Measurements from ENCODE around the gene USHBP1.

USHBP1 gene

DNA sequence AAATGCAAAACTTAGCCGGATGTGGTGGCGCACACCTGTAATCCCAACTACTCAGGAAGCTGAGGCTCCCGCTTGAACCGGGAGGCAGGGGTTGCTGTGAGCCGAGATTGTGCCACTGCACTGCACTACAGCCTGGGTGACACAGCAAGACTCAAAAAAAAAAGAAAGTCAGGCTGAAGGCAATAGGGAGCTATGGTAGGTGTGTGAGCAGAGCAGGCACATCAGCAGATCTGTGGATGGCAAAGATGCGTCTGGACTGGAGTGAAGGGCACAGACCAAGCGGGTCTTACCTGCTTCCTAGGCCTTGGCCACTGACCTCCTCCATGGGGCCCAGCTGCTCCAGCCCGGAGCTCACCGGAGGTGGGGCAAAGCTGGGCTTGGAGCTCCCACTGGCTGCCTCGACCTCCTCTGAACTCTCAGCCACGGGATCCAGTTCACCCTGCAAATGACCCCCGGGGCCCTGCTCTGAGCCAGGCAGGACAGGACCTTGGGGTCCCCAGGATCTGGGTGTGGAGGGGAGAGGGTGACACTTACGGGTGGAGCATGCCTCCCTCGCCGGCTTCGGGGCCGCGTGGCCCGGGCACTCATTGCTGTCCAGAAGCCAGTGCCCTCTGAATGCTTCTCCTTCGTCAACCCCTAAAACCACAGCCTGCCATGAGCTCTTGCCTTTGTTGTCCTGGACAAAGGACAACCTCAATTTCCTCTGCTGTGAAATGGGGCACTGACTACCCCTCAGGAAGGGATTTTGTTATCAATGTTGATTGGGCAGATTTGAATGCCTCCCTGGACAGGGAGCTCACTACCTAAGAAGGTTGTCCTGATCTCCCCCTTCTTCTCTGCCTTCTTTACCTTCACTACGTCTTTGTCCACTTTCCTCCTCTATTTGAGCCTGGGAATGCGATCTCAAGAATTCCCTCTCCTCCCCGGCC lies 569 bp downstream of the USHBP1 start:
- no peak for DNase-seq

DNA sequence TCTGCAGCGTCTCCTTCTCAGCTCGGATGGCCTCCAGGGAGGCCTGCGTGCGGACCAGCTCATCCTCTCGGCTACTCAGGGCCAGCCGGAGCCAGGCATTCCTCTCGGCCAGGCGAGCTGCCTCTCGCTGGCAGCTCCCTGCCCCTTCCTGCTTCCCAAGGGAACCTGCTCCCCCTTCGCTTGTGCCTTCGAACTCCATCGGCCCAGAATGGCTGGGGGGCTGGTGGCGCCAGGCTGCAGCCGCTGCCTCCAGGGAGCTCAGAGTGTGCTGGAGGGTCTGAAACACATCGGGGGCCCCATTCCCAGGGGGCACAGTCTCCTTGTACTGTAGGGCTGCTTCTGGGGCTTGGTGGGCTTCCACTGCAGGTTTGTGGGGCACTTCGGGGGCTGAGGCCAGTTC lies 2.0 kb downstream of the USHBP1 start:
- no peak for DNase-seq

DNA sequence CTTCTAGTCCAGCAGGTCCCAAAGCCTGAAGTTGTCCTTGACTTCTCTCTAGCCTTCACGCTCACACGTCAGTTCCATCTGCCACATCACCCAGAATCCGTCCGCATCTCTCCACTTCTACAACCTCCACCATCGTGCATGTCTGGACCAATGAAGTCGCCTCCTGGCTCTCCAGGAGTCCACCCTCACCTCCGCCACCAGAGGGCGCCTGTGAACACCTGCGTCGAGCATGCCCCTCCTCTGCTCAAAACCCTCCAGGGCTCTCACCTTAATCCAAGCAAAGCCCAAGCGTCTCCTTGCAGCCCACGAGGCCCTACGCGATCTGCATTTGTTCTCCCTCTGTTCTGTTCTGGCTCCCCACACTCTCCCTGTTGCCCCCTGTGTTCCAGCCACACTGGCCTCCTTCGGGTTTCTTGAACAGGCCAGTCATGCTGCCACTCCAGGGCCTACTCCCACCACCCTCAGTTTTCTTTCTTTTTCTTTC lies 3.7 kb downstream of the USHBP1 start:
- DNase-seq: peak; percentile 69 to 89

DNA sequence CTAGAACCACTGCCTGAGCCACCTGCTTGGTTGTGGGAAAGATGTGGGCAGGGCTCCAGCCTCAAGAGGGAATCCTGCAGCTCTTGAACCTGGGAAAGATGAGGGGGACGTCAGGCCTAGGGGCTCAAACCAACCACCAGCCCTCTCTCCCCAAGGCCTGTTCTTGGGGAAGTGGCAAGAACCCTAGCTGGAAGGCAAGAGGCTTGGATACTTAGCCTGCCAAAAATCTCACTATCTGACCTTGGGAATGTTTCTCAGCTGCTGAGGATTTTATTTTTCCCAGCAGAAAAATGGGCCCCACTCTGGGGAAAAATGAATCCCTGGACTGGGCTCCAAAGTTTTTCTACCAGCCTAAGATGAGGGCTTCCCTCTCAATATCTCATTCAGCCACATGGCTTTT lies 4.6 kb downstream of the USHBP1 start:
- no peak for DNase-seq

DNA sequence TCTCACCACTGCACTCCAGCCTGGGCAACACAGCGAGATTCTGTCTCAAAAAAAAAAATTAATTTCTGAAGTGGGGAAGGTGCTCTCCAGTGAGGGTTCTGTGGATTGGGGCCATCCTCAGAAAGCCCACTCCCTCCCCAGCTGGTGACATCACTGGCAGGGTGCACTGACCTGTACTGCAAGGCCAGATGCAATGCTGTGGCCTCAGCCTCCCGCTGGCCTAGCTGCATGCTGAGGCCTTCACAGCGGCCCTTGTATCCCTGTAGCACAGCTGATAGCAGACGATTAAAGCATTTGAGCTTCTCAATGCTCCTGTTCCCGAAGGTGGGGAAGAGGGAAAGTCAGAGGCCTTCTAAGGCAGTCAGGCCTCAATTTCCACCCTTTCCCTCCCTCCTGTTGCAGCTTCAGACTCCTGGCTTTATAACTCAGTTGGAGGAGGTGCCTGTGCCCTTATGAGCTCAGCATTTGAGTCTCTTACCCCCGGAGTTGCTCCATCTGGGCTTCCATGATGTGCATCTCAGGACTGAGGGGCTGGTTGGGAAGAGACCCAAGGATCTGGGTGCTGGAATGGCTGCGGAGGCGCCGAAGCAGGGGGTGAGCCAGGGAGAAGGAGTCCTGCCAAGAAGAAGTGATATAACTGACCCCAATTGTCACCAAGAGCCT lies 5.3 kb downstream of the USHBP1 start:
- no peak for DNase-seq

DNA sequence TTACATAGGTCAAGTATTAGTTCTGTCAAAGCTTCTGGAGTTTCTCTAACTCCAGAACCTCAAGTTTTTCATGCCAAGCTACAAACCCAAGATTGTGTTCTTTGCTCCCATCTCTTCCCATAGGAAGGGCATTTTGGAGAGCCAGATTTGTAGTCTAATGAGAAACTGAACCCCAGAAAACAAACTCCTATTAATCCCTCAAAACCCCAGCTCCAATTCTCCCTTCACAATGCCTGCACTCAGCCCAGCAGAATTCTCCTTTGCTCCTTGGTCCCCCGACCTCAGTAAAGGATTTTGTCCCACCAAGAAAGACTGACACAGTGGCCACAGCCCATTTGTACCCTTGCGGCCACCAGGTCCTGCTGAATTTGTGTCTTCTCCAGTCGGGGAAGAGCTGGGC lies 8.4 kb downstream of the USHBP1 start:
- no peak for DNase-seq

DNA sequence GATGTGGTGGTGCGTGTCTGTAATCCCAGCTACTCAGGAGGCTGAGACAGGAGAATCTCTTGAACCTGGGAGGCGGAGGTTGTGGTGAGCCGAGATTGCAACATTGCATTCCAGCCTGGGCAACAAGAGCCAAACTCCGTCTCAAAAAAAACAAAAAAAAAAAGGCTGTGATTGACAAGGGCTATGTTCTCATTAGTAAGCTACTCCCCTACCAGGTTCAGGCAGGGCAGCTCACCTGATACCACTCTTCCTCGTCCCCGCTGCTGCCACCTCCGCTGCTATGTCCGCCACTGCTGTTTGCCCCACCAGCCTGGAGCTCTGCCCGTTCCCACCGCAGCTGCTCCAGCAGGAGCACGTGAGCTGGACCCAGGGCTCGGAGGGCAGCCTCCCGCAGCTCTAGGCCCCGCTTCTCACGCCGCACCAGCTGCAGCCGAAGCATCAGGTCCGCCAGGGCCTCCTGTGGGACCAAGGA lies 9.4 kb downstream of the USHBP1 start:
- DNase-seq: no peak

DNA sequence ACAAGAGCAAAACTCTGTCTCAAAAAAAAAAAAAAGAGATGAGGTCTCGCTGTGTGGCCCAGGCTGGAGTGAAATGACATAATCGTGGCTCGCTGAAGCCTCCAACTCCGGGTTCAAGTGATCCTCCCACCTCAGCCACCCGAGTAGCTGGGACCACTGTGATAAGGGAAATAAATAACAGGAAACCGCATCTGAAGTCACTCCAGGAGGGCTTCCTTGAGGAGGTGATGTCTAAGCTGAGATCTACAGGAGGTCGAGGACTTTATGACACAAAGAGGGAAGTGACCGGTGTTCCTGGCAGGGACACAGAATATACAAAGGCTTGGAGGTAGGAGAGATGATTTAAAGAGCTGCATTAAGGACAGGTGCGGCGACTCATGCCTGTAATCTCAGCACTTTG lies 9.9 kb downstream of the USHBP1 start:
- no peak for DNase-seq

DNA sequence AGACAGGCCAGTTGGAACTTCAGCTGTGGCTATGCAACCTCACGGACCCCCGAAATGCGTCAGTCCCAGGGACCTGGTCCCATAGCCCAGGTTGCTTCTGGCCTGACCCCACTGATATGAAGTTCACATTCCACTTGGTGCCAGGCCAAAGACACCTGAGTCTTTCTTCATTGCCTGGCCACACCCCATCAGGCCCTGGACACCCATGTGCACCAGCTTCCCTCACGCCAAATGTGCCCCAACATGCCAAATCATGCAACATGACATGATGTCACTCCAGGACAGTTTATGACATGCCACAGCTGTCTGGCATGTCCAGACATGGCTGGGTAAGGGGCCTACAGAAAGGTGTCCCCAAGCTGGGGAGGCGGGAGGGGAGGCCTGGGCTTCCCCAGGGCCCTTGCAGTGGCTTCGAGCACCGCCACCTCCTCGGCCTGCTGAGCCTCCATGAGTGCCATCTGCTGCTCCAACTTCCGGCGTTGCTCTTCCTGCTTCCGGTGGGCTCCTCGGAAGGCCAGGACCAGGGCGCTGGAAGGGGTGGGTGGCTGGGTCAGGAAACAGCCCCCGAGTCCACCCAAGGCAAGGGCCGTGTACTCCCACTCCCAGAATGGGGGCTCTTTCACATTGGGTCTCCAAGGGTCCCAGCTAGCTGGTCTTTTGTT lies 14.5 kb downstream of the USHBP1 start:
- no peak for DNase-seq

DNA sequence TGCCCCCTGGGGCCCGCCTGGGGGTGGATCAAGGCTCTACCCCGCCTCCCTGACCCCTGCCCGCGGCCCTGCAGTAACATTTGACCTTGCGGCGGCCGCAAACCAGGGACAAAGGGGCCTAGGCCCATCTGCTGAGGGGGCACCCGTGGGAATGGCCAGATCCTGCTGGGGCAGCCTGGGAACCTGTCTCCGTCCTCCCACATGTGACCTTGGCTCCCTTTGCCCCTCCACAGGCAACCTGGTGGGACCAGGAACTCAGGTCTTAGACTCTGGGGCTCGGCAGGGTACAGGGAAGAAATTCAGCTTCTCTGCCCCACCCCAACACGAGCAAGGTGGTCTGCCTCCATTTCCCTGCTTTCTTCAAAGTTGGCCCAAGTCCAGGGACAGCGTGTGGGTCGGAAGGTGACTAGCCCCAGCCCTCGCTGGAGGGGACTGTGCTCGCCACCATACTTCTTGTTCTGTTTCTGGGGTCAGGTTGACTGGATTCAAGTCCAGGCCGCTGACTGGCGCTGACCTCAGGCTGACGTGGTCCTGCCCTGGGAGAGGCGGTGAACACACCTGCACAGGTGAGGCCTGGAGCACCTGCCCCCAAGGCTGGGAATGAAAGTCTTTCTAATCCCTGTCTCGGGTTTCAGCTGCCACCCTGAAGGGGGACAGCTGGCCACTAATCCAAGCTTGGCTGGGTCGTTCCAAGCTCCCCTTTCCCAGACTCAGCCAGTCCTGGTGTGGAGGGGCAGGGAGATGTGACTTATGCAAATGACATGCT lies 16.4 kb downstream of the USHBP1 start:
- DNase-seq: no peak

DNA sequence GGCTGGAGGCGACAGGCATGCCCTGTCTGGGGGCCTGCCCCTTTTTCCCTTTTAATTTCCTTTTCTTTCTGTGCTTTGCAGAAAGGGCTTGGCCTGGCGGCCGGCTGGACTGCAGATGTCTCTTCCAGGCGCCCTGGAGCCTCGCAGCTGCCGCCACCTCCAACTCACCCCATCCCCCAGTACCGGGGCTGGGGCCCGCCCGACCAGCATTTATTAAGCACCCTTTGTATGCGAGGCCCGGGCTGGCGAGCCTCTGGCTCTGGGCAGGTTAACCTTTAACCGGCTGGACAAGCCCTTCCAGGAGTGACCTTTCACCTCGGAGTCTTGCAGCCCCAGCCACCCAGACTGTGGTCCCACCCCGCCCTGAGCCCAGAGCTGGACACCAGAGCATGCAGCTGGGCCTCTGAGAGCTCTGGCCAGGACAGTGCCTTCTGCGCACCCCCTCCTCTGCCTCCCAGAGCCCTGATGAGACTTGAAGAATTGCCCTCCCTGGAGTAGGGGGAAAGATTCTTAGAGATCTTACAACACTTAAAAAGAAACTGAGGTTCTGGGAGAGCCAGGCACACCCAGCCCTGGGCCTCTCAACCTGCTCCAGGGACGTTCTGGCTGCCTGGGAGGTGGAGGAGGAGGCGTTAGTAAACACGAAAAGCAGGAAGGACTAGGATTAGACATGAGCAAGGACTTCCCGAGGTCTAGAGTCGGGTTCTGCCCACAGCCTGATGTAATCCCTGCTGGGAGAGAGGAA lies 17.7 kb downstream of the USHBP1 start:
- DNase-seq: peak; percentile 50 to 64

DNA sequence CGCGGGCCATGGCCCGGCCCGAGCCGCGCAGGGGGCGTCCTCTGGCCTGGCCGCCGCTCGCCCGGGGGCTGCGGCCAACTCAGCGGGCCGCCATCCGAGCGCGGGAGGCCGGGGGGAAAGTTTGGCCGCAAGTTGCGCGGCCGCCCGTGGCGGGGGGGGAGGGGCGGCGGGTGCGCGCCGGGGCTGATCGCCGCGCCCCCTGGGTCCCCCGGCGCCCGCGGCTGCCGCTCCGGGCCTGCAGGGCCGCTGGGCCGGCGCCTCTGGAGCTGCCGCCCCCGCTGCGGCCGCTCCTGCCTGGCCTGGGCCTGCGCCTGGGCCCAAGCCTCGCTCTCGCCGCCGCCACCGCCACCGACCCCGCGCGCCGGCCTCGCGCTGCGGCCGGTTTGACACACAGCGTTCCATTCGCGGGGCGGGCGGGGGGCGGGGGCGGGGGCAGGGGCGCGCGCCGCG lies 19.0 kb downstream of the USHBP1 start, which contains the start of gene NR2F6:
NR2F6 (minus strand) TSS at position 385 of the 450 bp plus-strand sequence. CDS start 699 bp downstream, outside the sequence.
- no peak for DNase-seq

DNA sequence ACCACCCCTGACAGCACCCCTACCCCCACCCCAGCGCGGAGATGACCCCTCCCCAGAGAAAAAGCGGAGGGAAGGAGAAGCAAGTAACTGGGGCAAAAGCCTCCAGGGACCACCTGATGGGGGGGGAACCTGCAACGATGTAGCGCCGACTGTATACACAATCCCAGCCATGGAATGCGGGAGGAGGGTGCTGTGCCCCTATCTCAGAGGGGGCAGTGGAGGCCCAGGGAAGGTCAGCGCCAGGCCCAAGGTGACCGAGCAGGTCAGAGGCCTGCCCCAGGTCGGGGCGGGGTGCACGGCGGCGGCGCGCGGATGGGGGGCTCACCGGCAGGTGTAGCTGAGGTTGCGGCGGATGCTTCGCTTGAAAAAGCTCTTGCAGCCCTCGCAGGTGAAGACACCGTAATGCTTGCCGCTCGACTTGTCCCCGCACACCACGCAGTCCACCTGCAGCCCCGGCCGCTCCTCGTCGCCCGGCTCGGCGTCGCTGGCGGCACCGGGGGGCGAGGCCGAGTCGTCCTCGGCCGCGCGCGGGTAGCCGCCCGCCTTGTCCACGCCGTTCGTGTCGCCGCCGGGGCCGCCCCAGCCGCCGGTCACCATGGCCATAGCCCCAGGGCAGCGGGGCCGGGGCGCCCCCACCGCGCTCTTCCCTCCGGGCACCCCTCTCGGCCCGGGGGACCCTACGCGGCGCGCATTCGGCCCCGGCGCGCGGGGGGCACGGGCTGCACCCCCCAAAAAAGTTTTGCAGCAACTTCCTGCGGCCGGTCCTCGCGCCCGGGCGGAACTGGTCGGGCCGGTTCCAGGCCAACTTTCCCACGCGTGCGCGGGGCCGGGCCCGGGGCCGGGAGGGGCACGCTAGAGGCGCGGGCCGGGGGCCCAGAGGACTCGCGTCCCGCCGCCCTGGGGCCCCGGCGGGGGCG lies 19.7 kb downstream of the USHBP1 start:
- no peak for DNase-seq

DNA sequence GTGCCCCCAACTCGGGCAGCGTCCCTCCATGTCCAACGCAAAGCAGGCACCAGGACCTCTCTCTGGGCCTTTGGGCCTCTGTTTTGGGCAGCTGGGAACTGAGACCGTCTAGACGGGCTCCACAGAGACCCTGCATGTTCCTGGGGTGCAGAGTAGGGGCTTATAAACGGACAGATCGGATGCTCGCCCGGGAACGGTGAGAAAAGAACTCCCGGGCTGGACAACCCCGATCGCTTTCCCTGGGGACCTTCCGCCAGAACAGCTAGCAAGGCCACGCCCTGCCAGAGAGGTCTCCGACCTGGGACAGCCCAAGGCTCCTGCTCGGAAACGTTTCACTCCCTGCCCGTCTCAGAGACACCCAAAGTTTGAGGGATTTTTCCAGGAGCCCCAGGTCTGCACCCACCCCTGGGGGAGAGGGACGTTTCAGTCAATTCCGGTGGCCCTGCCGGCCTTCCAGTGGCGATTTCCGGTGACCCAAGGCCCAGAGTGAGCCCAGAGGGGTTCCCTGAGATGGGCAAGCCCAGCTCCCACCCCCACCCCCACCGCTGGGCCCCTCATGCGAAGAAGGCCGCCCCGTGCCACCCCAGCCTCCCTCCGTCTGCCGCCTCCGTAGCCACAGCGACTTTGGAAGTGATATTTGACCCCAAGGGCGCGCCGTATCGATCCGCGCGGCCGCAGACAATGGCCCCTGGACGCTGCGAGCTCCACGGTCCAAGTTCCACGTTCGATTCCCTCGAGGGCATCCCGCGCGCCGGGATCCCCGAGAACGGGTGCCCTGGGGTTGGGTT lies 20.5 kb downstream of the USHBP1 start:
- no peak for DNase-seq

DNA sequence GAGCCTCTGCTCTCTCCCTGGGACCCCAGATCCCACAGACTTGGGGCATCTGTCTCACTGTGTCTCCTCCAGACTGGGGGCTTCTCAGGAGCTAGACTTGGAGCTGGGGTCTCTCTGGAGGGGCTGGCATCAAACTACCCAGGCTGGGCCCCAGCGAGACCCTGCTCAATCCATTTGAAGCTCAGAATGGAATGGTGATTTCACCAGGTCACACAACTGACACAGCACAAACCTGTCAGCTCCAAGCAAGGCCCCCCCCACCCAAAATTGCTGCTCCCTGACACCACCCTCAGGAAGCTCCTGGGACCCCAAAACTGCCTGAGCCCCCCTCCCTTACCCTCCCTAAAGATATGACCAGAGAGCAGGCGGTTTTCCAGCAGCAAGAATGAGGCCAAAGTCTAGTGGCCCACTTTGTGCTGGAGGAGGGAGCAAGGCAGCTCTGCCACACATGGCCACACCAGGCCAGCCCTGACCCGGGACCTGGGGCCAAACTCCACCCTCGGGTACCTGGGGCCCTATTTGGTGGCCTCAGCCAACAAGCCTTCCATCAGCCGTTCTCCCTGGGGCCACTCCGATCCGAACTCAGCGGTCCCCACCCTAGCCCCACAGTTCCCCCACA lies 21.2 kb downstream of the USHBP1 start:
- no peak for DNase-seq

DNA sequence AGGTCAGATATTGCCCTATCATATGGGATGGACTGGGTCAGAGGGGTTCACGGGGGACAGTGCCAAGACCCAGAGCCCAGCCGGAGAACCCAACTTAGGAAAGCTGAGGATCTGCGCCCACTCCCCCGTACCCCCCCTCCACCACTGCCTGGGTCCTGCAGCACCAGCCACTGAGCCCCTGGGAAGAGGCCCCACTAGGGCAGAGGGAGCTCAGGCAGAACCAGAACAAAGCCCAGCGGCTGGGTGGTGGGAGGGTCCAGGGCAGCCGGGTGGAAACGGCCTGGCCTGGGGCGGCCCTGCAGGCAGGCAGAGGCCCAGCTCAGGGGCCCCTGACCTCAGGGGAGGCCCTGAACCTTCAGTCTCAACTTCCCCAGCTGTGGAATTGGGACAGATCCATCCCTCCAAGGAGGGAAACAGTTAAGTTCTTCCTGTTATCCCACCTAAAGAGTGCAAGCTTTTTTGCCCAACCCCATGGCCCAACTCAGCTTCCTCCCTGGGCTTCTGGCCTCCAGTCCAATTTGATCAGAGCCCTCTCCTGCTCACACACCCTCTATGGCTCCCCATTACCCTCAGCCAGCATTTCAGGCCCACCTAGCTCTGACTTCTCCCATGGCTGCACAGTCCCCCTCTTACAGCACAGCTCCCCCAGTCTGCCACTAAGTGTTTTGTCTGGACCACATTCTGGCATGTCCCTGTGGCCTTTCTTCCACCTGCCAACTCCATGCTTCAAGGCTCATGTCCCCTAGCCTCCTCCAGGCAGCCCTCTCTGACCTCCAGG lies 21.9 kb downstream of the USHBP1 start:
- DNase-seq: no peak

DNA sequence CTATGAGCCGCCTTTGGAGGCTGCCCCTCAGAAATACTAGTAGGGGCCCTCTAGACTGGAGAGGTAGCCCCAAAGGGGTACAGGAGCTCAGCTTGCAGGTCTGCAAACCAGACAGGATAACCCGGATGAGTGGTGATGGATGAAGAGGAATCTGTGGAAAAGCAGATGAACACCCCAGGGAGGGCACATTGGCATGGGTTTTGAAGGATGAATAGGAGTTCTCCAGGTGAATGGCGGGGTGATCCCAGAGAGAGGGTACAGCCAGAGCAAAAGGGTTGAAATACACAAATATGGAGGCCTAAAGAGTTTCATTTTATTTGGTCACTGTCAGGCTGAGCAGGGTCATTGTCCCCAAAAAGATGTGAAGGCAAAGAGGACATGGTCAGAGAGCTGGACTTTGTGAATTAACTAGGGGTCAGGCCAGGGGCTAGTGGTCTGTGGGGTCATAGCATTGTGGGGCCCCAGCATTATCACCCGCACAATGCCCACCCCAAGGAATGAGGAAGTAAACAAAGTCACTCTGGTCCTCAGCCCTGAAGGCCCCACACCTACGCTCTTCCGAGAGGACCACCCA lies 23.6 kb downstream of the USHBP1 start:
- no peak for DNase-seq

Measured in inflammatory macrophage treated with lipopolysaccharide for 1 hour (primary cell).